Measurements from ENCODE around the gene CACNA1C. TPM values are rescaled to one million over a fixed set of nuclear protein-coding genes. Genes with fewer than 3 reads are reported as not detected.

CACNA1C gene
- total RNA-seq, 4 donors from 2014 or later, result 2.0 to 4.2 (median 2.5) TPM

GRCh38 chr12:2633825-2634200, 581.0 kb downstream of the CACNA1C start:
- no peak for DNase-seq
- Histone ChIP-seq H3K9me3 (no peaks in the 10 kb centered on the region), H3K4me3 (replicated peaks in 1 of 3) (no peak overlapping the region), H3K27me3 (no peaks in the 10 kb centered on the region), H3K4me1 (peaks cover 0 to under 1% of the 10 kb centered on the region in 2 donors), H3K36me3 (no peaks in the 10 kb centered on the region), H3K27ac (no peak overlapping the region)
- 85 to 94% methylated on average over 15 of the region's 15 CpGs for WGBS, 2 donors
- intact Hi-C loops (cut with DNase I), result no loop called here
- TF ChIP-seq POLR2A (IDR thresholded peaks at IDR 0.05), result no peak
- TF ChIP-seq, protein P1, sequence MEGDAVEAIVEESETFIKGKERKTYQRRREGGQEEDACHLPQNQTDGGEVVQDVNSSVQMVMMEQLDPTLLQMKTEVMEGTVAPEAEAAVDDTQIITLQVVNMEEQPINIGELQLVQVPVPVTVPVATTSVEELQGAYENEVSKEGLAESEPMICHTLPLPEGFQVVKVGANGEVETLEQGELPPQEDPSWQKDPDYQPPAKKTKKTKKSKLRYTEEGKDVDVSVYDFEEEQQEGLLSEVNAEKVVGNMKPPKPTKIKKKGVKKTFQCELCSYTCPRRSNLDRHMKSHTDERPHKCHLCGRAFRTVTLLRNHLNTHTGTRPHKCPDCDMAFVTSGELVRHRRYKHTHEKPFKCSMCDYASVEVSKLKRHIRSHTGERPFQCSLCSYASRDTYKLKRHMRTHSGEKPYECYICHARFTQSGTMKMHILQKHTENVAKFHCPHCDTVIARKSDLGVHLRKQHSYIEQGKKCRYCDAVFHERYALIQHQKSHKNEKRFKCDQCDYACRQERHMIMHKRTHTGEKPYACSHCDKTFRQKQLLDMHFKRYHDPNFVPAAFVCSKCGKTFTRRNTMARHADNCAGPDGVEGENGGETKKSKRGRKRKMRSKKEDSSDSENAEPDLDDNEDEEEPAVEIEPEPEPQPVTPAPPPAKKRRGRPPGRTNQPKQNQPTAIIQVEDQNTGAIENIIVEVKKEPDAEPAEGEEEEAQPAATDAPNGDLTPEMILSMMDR (IDR thresholded peaks at IDR 0.05), result no peak

DNA sequence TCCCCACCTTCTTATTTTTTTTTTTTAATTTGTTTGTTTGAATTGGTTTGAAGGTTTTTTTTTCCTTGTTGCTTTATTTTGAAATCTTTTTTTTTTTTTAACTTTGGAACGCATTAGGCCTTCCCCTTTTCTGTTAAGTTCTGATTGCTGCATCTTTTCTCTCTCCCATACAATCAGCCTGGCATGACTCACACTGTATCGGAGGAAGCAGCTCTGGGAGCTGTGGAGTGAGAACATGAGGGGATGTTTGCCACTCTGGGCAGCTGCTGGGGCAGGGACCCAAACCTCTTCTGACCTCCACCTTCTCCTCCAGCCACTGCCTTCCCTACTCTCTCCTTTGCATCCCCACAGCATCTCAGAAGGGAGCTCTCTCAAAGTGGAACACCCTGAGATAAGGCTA, 581.7 kb downstream of the CACNA1C start:
- H3K27me3 ChIP-seq, result no peaks in the 10 kb centered on the region
- TF ChIP-seq, protein P1 (IDR thresholded peaks at IDR 0.05), result no peak
- no peak for TF ChIP-seq POLR2A (IDR thresholded peaks at IDR 0.05)
- no peaks in the 10 kb centered on the region for H3K4me1 ChIP-seq
- H3K36me3 ChIP-seq, result no peaks in the 10 kb centered on the region
- H3K4me3 ChIP-seq (replicated peaks in 1 of 3), result no peak overlapping the region
- no peaks in the 10 kb centered on the region for H3K9me3 ChIP-seq
- intact Hi-C loops (cut with DNase I), result no loop called here
- WGBS, 2 donors, result 87 to 89% methylated on average over 2 of the region's 2 CpGs
- no peak overlapping the region for H3K27ac ChIP-seq
- DNase-seq, result no peak

GRCh38 chr12:2636741-2637340, 584.1 kb downstream of the CACNA1C start:
- Histone ChIP-seq H3K4me1 (peaks cover 0 to 19% of the 10 kb centered on the region in 2 donors), H3K4me3 (replicated peaks in 1 of 3) (no peak overlapping the region), H3K27me3 (no peaks in the 10 kb centered on the region), H3K36me3 (no peaks in the 10 kb centered on the region), H3K27ac (no peak overlapping the region), H3K9me3 (no peaks in the 10 kb centered on the region)
- intact Hi-C loops (cut with DNase I), result no loop called here
- TF ChIP-seq, protein P1 (IDR thresholded peaks at IDR 0.05), result no peak
- TF ChIP-seq POLR2A (IDR thresholded peaks at IDR 0.05), result no peak
- WGBS, 2 donors, result 84 to 85% methylated on average over 7 of the region's 7 CpGs
- DNase-seq, result no peak

- Histone ChIP-seq H3K36me3 (no peaks in the 10 kb centered on the region), H3K4me1 (peaks cover 0 to 19% of the 10 kb centered on the region in 2 donors), H3K4me3 (replicated peaks in 1 of 3) (no peak overlapping the region), H3K27ac (no peak overlapping the region), H3K9me3 (no peaks in the 10 kb centered on the region), H3K27me3 (no peaks in the 10 kb centered on the region)
- TF ChIP-seq, protein P1 (IDR thresholded peaks at IDR 0.05), result no peak
- no peak for TF ChIP-seq POLR2A (IDR thresholded peaks at IDR 0.05)
- intact Hi-C loops (cut with DNase I), result no loop called here
- WGBS, 2 donors, result 93 to 94% methylated on average over 8 of the region's 8 CpGs
- no peak for DNase-seq
Measured at GRCh38 chr12:2637371-2637770, 584.6 kb downstream of the CACNA1C start.

- TF ChIP-seq, protein P1 (IDR thresholded peaks at IDR 0.05), result no peak
- TF ChIP-seq POLR2A (IDR thresholded peaks at IDR 0.05), result no peak
- no peak overlapping the region for H3K27ac ChIP-seq
Measured at GRCh38 chr12:2638273-2639019, 585.7 kb downstream of the CACNA1C start.

More at GRCh38 chr12:2638273-2639019, 585.7 kb downstream of the CACNA1C start:
- intact Hi-C loops (cut with DNase I), result no loop called here
- DNase-seq, result no peak
- Histone ChIP-seq H3K4me3 (replicated peaks in 1 of 3) (no peak overlapping the region), H3K27me3 (no peaks in the 10 kb centered on the region), H3K4me1 (peaks cover 0 to 19% of the 10 kb centered on the region in 2 donors), H3K9me3 (no peaks in the 10 kb centered on the region), H3K36me3 (no peaks in the 10 kb centered on the region)
- 85 to 88% methylated on average over 15 of the region's 15 CpGs for WGBS, 2 donors
